HK-2 (cell line): Measurements from ENCODE around the gene CHST9.
"Not testable (repeated sequence)": the region's sequence is repeated elsewhere in the genome, so short reads cannot be mapped to it uniquely, and the experiment has no call there.

ENCODE experiments used
- DNase-seq: peaks from one replicate; pipeline ENCODE4 v3.0.0-alpha.2; 2018; ENCODE audit not compliant: unreplicated experiment

Gene CHST9

DNA sequence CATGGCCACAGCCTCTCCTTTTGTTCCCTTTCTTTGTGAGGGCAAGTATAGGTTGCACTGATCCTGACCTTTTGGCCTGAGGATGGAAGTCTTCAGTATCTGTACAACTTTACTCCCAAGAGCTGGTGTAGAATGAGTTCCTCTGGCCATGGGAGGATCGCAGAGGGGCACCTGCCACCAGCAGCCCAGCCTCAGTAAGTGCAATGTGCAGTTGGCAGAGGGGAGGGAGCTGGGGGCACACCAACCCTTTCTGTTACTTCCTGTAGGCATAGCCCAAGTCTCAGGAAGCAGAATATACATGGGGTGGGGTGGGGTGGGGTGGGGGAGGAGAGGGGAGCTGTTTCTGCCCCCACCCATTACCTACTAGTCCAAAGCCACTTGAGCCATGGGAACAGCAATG, 254.5 kb downstream of the CHST9 start:
- no peak for DNase-seq

DNA sequence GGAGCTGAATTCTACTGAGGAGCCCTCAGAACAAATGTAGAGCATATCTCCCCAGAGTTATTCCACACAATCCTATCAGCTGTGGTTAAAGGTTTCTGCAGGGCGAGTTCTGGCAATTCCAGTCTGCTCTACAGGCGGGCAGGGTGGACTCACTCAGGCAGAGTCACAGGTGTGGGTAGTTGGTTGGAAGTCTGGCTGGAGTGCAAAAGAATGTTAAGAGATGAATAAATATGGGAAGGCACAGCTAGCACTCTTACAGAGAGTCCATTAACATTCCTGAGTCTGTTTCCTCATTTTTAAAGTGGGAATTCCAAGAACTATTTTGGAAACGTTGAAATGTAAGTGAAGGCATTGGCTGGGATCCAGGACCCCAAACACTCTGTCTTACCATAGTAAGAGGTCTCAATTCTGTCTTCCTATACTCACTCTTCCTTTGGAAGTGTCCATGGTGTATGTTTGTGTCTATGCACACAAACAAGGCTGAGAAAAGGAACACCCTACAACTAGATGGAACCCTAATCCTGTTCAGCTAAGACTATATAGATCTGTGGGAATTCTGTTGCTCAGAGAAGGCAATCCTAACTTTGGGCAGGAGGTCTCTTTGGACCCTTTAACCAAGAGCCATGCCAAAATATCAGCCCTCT, 256.3 kb downstream of the CHST9 start:
- DNase-seq, result no peak

DNA sequence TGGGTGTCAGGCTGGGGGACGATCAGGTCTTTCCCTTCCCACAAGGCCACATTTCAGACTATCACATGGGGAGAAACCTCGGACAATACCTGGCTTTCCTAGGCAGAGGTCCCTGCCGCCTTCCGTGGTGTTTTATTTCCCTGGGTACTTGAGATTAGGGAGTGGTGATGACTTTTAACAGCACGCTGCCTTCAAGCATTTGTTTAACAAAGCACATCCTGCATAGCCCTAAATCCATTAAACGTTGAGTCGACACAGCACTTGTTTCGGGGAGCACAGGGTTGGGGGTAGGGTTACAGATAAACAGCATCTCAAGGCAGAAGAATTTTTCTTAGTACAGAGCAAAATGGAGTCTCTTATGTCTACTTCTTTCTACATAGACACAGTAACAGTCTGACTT, 257.3 kb downstream of the CHST9 start:
- DNase-seq, result not testable (repeated sequence)

DNA sequence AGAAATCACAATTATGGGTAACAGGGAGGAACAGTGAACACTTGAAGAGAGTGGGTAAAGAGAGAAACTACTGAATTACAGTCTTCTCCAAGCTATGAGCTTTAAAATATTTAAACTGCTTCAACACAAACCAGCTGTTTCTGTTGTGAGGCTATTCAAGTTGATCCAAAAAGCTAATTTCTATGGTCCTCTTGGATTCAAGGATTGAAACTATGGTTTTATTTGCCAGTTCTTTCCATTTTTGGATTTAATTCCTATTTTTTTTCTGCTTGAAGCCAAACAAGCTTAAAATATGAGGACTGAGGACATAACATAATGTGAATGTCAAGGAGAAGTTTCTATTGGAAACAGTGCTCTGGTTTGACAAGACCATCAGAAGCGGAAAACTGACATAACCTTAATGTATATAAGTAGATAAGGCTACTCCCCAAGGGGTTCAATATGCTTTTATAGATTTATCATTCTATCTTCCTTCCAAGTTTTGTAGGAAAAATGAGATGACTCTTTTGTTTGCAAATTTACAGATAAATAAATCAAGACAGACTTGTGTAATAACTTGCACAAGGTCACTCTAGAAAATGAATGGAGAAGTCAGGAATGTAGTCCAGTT, 258.9 kb downstream of the CHST9 start:
- no peak for DNase-seq

DNA sequence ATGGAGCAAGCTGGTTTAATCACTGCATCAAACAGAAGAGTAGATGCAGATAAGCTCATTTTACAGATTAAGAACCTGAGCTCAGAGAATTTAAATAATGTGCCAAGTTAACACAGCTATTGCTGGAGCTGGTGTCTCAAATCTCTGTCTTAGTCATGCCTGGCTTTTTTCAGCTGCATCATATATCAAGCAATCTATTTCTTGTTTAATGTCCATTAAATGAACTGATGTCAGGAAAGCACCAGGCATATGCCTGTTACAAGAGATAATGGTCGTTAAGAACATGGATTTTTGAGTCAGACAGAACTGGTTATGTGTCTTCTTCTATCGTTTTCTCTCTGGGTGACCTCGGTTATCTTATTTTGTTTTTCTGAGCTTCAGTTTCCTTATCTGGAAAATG, 259.8 kb downstream of the CHST9 start:
- DNase-seq, result no peak

DNA sequence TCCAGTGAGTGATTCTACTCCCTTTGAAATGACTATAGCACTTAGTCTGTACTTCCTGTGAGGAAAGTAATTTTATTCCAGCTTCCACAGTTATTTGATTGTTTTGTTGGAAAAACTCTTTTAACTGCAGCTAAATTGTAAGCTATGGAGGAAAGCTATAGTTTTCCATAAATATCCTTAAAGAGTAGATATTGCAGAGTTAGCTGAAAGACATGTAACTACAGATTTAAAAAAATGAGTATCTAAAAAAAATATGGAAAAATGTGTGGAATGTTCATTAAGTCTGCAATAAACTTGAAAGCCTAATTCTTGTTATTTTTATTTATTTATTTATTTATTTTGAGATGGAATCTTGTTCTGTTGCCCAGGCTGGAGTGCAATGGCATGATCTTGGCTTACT, 262.8 kb downstream of the CHST9 start:
- DNase-seq, result no peak

DNA sequence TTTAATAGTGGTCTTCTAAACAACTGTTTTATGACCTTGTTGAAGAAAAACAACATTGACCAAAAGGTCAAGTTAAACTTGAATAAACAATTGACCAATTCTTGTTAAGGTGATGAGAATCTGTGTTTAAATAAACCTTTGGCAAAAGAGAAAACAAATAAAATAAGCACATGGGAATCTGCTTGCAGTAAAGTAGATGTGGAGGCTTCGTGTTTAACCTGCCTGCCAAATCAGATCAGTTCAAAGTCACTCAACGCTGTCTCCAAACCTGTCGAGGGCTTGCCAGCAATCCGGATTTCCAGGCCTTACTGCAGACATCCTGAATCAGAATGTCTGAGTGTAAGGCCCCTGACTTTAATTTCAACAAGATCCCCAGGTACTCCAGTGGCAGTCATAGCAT, 264.5 kb downstream of the CHST9 start:
- no peak for DNase-seq

DNA sequence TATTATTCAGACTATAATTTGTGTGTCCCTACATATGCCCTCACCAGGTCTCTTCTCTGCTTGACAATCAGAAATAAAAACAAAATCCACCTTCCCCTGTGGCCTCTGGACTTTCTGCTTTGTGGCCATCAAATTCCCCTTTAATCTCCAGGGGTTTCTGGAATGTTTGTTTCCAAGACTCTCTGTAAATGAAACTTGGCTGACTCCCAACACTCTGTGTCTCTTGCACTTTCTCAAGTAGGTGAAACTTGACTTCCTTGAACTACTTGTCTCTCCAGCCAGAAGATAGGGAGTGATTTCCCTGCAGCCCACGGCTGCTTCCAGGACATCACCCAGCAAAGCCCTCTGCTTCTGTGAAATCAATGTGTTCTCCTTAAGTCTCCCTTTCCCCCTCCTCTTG, 265.5 kb downstream of the CHST9 start:
- no peak for DNase-seq

DNA sequence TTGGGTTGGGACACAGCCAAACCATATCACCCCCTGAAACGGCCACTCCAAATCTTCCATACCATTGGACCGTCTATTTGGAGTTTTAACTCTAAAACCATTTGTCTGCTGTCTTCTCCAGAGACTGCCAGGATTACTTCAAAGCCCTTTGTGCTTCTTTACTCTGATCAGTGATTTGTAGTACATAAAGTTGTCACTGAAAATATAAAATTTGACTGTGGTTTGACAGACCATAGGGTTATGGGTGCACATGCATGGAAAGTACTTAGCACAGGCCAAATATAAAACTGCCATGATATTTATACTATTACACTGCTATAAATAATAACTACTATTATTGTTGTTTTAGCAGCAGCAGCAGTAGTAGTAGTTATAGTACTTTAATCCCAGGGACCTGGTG, 265.9 kb downstream of the CHST9 start:
- DNase-seq, result no peak

DNA sequence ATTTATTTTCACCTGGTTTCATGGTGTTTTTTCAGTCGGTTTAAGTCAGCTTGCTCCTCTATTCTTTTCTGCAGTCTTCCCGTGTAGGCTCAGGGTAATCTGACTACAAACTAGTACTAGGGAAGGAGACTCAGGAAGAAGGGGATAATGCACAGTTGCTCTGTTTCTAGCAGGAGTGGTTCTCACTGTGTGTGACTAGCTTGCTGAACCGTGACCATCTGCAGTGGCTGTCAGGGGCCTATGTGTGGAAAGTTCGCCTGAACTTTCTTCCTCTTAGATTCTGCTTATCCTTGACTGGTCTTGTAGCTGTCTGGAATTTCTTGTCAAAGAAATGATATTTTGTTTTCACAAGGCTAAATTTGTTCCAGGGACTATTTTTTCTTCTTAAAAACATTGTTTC, 273.3 kb downstream of the CHST9 start:
- no peak for DNase-seq

DNA sequence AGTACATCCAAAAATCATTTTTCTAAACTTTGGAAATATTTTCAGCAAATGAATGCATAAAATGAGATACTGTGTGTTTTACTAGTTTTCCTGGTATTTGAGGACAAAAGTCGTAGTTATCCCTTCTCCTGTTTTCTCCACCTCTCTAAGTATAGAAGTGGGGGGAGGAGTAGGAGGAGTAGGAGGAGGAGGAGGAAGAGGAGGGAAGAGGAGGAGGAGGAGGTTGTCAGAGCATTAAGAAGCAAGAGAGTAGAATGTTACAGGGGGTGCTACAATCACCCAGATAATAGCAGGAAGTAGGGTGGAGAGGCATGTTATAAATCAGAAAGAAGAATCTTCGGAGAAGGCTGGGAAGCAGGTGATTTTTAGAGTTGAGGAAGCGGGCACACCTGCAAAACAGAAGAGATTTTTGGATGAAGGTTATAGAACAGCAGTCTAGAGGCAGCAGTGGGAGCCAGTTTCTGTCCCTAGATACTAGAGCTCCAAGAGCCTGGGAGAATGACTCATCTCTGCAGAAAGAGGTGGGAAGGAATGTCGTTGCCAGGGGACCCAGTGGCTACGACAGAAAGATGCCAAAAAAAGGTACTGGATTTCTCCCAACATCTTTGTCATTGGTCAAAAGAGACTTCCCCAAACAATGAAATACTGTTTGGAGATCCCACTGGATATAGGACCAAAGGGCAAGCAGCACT, 275.4 kb downstream of the CHST9 start:
- no peak for DNase-seq

DNA sequence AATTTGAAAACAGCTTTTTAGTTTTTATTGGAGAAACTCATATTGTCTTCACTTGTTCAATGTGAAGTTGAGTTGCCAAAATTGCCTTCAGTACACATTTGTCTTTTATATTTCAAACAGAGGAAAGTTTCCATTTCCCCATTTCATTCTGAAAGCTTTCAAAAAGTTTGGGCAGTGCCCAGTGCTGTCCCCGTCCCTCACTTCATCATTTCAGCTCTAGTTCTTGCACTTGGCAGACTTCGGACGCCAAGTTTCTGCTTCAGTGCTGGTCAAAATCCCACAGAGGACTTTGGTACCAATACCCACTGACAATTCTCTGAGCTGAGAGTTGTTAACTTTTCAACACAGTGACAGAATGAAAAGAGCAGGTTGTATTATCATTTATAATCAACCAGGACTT, 276.2 kb downstream of the CHST9 start:
- DNase-seq, result no peak

DNA sequence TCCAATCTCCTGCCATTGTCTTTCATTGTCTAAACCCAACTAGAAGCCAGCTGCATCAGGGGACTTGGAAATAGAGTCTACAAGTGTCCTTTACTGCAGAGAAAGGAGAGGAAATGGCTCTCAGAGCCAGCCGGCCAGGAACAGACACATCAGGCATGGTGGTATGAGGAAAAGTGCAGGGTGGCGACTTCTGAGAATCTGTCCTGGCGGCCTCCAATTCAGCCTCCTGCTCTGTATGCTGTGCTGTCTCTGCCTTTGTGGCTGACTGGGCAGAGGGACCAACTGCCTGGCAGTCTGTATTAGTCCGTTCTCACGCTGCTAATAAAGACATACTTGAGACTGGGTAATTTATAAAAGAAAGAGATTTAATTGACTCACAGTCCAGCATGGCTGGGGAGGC, 282.8 kb downstream of the CHST9 start:
- DNase-seq, result no peak

DNA sequence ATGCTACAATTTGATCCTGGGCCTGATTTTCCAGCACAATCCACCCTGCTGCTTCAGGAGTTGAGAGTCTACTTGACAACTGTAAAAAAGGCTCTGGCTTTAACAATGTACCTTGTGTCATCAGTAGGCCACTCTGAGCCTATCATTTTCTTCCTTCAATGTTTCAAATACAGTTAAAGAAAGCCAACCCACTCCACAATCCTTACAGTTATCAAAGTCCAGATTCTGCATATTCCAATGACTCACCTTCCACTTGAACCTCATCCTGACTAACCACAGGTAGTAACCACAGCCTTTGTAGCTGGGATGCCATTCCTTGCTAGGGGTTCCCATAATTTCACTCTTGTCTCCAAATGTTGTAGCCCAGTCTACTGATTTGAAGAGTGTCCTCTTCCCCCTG, 284.1 kb downstream of the CHST9 start:
- DNase-seq, result no peak

DNA sequence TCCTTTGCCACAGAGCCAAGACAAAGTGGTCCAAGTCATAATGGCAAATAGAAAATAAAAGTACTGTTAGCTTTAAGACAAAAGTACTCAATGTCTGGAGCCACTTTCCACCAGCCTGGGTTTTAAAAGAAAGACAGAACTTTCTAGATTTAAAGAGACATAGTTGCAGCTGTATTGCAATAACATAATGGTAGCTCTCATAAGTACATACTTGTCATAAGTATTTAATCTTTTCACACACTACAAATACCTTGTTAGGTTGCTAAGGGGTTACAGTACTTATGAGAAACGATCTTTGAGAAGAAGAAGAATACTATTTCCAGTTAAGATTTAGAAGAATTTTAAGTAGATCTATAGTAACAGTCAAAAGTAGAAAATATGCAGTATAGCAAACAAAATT, 290.7 kb downstream of the CHST9 start:
- DNase-seq, result no peak

DNA sequence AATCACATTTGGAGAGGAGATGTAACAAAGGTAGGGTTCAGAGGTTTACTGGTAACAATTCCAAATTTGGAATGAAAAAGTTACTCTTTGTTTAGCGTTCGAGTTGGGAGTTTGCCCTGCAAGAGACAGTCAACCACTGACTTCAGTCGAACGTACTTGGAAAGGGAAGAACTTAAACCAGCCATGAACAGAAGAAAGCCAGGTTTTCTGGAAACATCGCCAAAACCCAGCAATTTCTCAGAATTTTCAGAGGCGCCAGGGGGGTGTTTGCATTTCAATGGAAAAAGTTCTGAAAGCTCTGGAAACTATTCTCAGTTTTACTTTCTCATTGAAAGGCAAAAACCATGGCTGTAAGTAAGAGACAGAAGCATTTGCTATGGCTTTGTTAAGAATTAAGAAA, 291.1 kb downstream of the CHST9 start:
- DNase-seq, result no peak

DNA sequence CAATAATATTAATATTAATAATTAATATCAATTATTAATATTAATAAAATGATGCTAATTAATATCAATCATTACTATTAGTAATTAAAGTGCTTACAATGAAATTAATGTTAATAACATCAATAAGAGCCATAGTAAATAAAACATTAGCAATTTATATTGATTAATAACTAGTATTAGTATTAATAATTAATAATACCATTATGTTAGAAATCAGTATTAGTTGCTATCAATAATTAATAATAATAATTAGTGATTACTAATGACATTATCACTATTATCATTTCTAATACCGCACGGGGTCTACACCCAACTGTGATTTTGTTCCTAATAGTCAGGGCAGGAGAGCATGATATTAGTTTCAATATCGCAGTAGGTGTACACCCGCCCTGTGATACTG, 296.8 kb downstream of the CHST9 start:
- DNase-seq, result no peak

DNA sequence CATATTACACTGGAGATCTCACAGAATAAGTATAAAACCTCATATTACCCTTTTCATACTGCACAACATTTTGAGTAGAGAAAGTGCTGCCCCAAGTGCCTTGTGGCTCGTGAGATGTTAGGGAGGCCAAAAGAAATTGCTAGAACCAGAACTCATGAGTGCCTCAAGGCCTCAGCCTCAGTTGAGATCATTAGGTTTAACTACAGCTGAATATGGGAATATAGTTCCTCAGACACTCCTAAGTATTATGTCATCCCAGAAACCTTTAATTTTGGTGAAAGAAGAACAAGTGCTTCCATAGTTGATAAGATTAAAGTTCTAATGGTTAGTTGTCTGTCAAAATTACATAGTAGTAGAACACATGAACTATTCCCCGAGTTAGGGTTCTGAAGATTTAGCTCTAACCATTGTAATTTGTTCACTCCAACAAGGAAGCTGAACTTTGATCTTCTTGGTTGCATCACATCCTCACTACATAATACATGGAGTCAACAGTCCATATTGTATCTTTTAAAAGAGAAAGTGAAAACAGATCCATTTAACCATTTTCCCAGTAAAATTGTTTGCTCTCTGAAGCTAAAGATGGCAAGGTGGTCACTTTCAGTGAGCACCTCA, 310.0 kb downstream of the CHST9 start:
- DNase-seq, result no peak

DNA sequence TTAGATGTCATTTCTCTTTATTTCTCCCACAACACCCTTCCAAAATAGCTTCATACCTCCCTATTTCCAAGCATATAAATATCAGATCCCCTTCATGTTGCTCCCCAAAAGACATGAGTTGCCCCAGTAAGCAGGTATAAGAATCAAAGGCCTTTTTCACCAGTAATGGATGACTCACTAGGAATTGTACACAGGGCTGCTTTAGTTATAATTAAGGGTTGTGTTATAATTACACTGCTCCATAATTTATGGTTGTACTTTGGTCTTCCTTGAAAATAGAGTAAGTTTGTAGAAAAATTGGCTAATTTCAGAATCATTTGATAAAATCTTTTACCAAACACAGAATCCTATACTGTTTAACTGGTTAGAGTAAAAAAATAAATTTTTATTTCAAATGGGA, 310.8 kb downstream of the CHST9 start:
- no peak for DNase-seq

DNA sequence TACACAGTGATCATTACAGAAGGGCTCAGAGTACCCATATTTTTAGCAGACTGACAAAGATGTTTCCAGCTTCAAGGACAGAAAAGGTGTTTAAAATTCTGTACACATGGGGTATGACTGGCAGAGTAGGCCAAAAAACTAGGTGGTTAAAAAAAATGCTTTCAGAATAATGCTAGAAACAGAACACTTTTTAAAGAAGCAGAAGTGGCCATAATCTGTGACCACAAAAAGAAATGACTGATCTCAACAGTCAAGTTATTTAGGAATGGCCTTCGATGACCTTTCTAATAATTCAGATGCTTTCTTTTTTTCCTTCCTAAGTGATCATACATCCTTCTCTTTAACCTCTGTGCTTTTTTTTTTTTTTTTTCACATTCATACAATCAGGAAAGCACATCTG, 315.5 kb downstream of the CHST9 start:
- DNase-seq, result no peak

DNA sequence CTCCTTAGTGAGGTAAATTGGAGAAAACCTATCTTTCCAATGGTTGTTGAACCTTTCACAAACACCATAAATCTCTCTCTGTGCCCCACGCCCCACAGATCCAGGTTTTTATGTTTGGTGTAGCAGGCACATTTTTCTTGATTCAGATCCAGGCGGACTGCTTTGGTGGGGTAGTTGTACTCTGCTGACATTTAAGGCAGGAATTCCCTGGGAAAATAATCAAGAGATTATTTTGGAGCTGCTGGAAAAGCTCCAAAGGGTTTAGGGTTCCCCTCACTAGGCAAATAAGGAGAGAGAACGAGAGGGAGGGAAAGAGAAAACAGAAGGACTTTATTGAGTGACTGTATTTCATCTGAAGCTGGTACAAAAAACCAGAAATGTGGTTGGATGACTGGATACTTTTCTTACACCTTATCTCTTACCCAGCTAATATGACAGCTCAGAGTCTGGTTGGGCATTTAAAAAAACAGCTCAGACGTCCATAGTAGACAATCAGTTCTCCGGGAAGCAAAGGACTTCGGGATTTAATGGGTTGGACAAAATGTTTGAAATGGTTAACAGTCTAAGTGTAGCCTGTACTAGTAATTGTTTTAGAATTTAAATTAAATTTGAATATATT, 316.0 kb downstream of the CHST9 start:
- DNase-seq, result no peak

DNA sequence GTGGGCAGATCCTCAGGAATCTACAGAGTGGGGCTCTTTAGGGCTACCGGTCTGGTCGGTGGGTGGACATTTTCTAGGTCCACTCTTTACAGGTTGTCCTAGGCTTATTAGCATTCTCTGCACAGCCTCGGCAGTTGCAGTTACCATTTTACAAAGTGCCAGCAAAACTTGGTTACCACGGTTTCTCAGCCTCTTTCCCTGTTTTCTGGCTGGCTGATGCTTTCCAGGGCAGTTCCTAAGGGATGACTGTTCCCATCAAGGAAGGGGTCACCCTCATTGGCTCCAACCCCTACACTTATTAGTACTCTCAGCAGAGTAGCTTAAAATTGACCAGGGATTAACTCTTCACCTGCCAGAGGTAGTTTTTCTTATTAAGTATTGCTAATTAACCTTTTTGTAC, 317.6 kb downstream of the CHST9 start:
- no peak for DNase-seq

DNA sequence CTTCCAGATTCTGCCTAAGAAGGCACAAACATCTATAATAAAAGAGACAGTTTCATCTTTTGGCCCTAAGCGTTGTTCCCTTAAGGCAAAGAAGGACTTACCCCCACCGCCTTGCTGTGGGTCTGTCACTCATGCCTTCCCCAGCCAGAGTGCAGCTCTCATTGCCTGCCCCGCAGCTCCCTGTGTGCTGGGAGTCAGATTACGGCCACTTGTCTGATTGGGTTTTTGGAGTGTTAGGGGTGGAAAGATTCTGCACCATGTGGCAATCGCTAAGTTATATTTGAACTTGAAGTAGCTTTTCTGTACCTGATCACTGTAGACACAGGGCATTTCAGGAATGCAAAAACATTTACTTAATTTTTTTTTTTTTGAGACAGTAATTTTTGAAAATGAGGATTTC, 319.6 kb downstream of the CHST9 start, which contains the start of gene AQP4:
TSS of gene AQP4 (minus strand) at position 151 of the 400 bp plus-strand sequence. CDS start at position 133, 18 bp downstream.
- no peak for DNase-seq
